H9 (cell line): ENCODE data around the gene CEP152. TPM values are rescaled to one million over a fixed set of nuclear protein-coding genes. Genes with fewer than 3 reads are reported as not detected.

ENCODE experiments used
- DNase-seq: peaks from one replicate; pipeline ENCODE4 v3.0.0-alpha.2; 2017
- H2AFZ ChIP-seq: one replicate; pipeline ENCODE4 v1.6.1; 2013; ENCODE audit warnings: mild to moderate bottlenecking, low read length, control low read depth, moderate library complexity
- H2AK5ac ChIP-seq: 2 replicates; pipeline ENCODE4 v1.6.1; 2013; ENCODE audit warnings: low read length, control low read depth, mixed read lengths; ENCODE audit not compliant: insufficient read length
- H2BK120ac ChIP-seq: one replicate; pipeline ENCODE4 v1.6.1; 2013; ENCODE audit warnings: low read depth, mild to moderate bottlenecking, low read length, control low read depth, inconsistent platforms; ENCODE audit not compliant: poor library complexity, severe bottlenecking
- H2BK12ac ChIP-seq: 2 replicates; pipeline ENCODE4 v1.6.1; 2013; ENCODE audit warnings: low read length, control low read depth, mixed read lengths, low read depth; ENCODE audit not compliant: insufficient read length
- H2BK15ac ChIP-seq: 2 replicates; pipeline ENCODE4 v1.6.1; 2013; ENCODE audit warnings: low read depth, low read length, control low read depth
- H2BK20ac ChIP-seq: one replicate; pipeline ENCODE4 v1.6.1; 2013; ENCODE audit warnings: low read depth, mild to moderate bottlenecking, low read length, control low read depth, inconsistent platforms; ENCODE audit not compliant: poor library complexity, severe bottlenecking
- H2BK5ac ChIP-seq: 2 replicates; pipeline ENCODE4 v1.6.1; 2013; ENCODE audit warnings: low read length, control low read depth, mixed read lengths; ENCODE audit not compliant: insufficient read length
- H3K14ac ChIP-seq: 2 replicates; pipeline ENCODE4 v1.6.1; 2013; ENCODE audit warnings: low read length, control low read depth; ENCODE audit not compliant: insufficient read depth
- H3K18ac ChIP-seq: 2 replicates; pipeline ENCODE4 v1.6.1; 2013; ENCODE audit warnings: low read depth, mild to moderate bottlenecking, mixed read lengths, low read length, control low read depth; ENCODE audit not compliant: insufficient read length
- H3K23ac ChIP-seq: 2 replicates; pipeline ENCODE4 v1.6.1; 2013; ENCODE audit warnings: low read length, control low read depth, mixed read lengths, low read depth; ENCODE audit not compliant: insufficient read length
- H3K23me2 ChIP-seq: 2 replicates; pipeline ENCODE4 v1.6.1; 2013; ENCODE audit warnings: low read depth, mild to moderate bottlenecking, mixed read lengths, low read length, control low read depth; ENCODE audit not compliant: insufficient read length, poor library complexity, severe bottlenecking
- H3K27ac ChIP-seq: 2 replicates; pipeline ENCODE4 v1.5.1; 2013; ENCODE audit warnings: low read length, control low read depth, mixed read lengths, low read depth; ENCODE audit not compliant: insufficient read length
- H3K27me3 ChIP-seq: 2 replicates; pipeline ENCODE4 v1.6.1; 2013; ENCODE audit warnings: low read length, control low read depth, inconsistent platforms; ENCODE audit not compliant: insufficient read depth
- H3K4ac ChIP-seq: 2 replicates; pipeline ENCODE4 v1.6.1; 2013; ENCODE audit warnings: low read depth, mild to moderate bottlenecking, control low read depth, inconsistent platforms, low read length, moderate library complexity
- H3K4me1 ChIP-seq: 2 replicates; pipeline ENCODE4 v1.6.1; 2013; ENCODE audit warnings: low read length, control low read depth, inconsistent platforms; ENCODE audit not compliant: insufficient read depth
- H3K4me2 ChIP-seq: 2 replicates; pipeline ENCODE4 v1.6.1; 2013; ENCODE audit warnings: low read length, control low read depth, mixed read lengths; ENCODE audit not compliant: insufficient read length, insufficient read depth
- H3K56ac ChIP-seq: 2 replicates; pipeline ENCODE4 v1.6.1; 2013; ENCODE audit warnings: low read depth, mild to moderate bottlenecking, mixed read lengths, low read length, control low read depth; ENCODE audit not compliant: insufficient read length
- H3K79me1 ChIP-seq: 2 replicates; pipeline ENCODE4 v1.6.1; 2013; ENCODE audit warnings: low read depth, mild to moderate bottlenecking, moderate library complexity, low read length, control low read depth, inconsistent platforms; ENCODE audit not compliant: insufficient read depth, poor library complexity, severe bottlenecking
- H3K79me2 ChIP-seq: 2 replicates; pipeline ENCODE4 v1.6.1; 2013; ENCODE audit warnings: low read length, control low read depth, inconsistent platforms; ENCODE audit not compliant: insufficient read depth
- H3K9ac ChIP-seq: 2 replicates; pipeline ENCODE4 v1.6.1; 2013; ENCODE audit warnings: low read length, control low read depth, mixed read lengths; ENCODE audit not compliant: insufficient read length; ENCODE audit errors: extremely low read depth
- H3K9me3 ChIP-seq: one replicate; pipeline ENCODE4 v1.6.1; 2013; ENCODE audit warnings: low read depth, low read length, inconsistent platforms; ENCODE audit not compliant: control insufficient read depth
- H3T11ph ChIP-seq: one replicate; pipeline ENCODE4 v1.6.1; 2013; ENCODE audit warnings: mild to moderate bottlenecking, low read length, control low read depth, inconsistent platforms
- H4K20me1 ChIP-seq: one replicate; pipeline ENCODE4 v1.6.1; 2013; ENCODE audit not compliant: control insufficient read depth, insufficient read length, insufficient read depth
- H4K5ac ChIP-seq: 2 replicates; pipeline ENCODE4 v1.6.1; 2013; ENCODE audit warnings: low read depth, mild to moderate bottlenecking, mixed read lengths, low read length, control low read depth; ENCODE audit not compliant: insufficient read length
- H4K8ac ChIP-seq: replicated peaks from 2 replicates; pipeline ENCODE4 v1.6.1; 2013; ENCODE audit warnings: low read length, control low read depth, mixed read lengths, low read depth; ENCODE audit not compliant: insufficient read length
- H4K91ac ChIP-seq: 2 replicates; pipeline ENCODE4 v1.6.1; 2013; ENCODE audit warnings: low read depth, mild to moderate bottlenecking, moderate library complexity, mixed read lengths, low read length, control low read depth; ENCODE audit not compliant: insufficient read length
- H3K27ac Mint-ChIP-seq, 3 experiments: 2 replicates in 2 of 3; 3 replicates in 1 of 3; pipeline ENCODE4 v1.8.0; 2020 to 2021; ENCODE audit warnings: mixed read lengths in 3 of 3, mild to moderate bottlenecking in 1 of 3, moderate library complexity in 1 of 3
- H3K27me3 Mint-ChIP-seq: 2 replicates; pipeline ENCODE4 v1.8.0; 2021; ENCODE audit warnings: low read depth, mild to moderate bottlenecking, moderate library complexity, mixed read lengths
- H3K36me3 Mint-ChIP-seq, 3 experiments: 2 replicates in 2 of 3; 3 replicates in 1 of 3; pipeline ENCODE4 v1.8.0; 2020 to 2021; ENCODE audit warnings: low read depth in 3 of 3, mixed read lengths in 3 of 3; ENCODE audit not compliant: insufficient read depth in 1 of 3
- H3K4me1 Mint-ChIP-seq, 2 experiments: 2 replicates each; pipeline ENCODE4 v1.8.0; 2020; ENCODE audit warnings: mixed read lengths in 2 of 2
- H3K4me3 Mint-ChIP-seq, 2 experiments: 2 replicates in 1 of 2; 3 replicates in 1 of 2; pipeline ENCODE4 v1.8.0; 2020 to 2021; ENCODE audit warnings: mild to moderate bottlenecking in 2 of 2, mixed read lengths in 2 of 2, moderate library complexity in 1 of 2
- H3K9me3 Mint-ChIP-seq, 2 experiments: 2 replicates in 1 of 2; 3 replicates in 1 of 2; pipeline ENCODE4 v1.8.0; 2020; ENCODE audit warnings: mild to moderate bottlenecking in 2 of 2, mixed read lengths in 2 of 2, moderate library complexity in 1 of 2
- WGBS: extraction: QIAGEN DNeasy Blood & Tissue Kit; methylation state at CpG from one replicate; pipeline ENCODE4 v1.1.7; 2013; ENCODE audit warnings: missing lambda C conversion rate, low lambda C conversion rate, mixed read lengths; ENCODE audit not compliant: insufficient read length; ENCODE audit errors: extremely low coverage; 5-methylcytosine and 5-hydroxymethylcytosine counted together
- total RNA-seq: library from RNA; stranded (reverse); gene quantifications from 2 replicates; pipeline ENCODE4 v1.2.1, GENCODE V29; 2021
- TF ChIP-seq, protein P1 (sequence below): fragments of 200-600 bp; sonication (generic); conservative IDR thresholded peaks from 3 replicates; pipeline ENCODE4 v1.8.0; 2021; ENCODE audit warnings: antibody characterized with exemption, mild to moderate bottlenecking

The CEP152 gene
- total RNA-seq, 1 experiment from 2014 or later, result 10.9 TPM

DNA sequence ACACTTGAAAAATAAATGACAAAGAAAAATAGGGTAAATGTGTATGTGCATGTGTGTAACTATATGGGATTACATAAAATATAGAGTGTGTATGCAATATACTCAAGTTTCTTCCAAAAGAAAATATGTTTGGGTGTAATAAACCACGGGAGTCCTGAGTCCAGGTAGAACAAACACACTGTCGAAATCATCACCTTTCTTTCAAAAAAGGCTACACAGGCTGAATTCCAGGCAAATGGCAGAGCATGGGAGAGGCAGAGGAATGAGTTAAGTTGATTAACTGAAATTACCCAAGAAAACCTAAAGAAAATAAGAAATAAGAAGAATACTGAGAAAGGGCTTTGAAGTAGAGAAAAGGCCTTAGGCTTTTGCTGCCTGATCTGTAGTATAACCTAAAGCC is 26.1 kb downstream of the CEP152 start:
- H4K20me1 ChIP-seq, result no peaks in the 10 kb centered on the region
- no peak overlapping the region for H3K4me3 Mint-ChIP-seq
- H2BK12ac ChIP-seq, result no peak overlapping the region
- H3K36me3 Mint-ChIP-seq, result peaks cover 9 to 39% (median 29%) of the 10 kb centered on the region in 3 experiments; a peak in 6 of 7 replicates
- H3K79me2 ChIP-seq, result no peaks in the 10 kb centered on the region
- no peak overlapping the region for H3K18ac ChIP-seq
- H3K14ac ChIP-seq, result no peak overlapping the region
- H2BK15ac ChIP-seq, result no peak overlapping the region
- no peak overlapping the region for H2AFZ ChIP-seq
- H3K9me3 Mint-ChIP-seq, result no peaks in the 10 kb centered on the region
- no peak overlapping the region for H3T11ph ChIP-seq
- H3K4me2 ChIP-seq, result no peak overlapping the region
- H3K4ac ChIP-seq, result no peak overlapping the region
- no peak overlapping the region for H4K5ac ChIP-seq
- H3K4me1 ChIP-seq, result no peaks in the 10 kb centered on the region
- no peak overlapping the region for H2AK5ac ChIP-seq
- no peak for DNase-seq
- no peak overlapping the region for H3K56ac ChIP-seq
- H3K4me1 Mint-ChIP-seq, result peaks cover 3 to 6% of the 10 kb centered on the region in 2 experiments; a peak in 3 of 4 replicates
- H2BK5ac ChIP-seq, result no peak overlapping the region
- no peak overlapping the region for H3K27ac ChIP-seq
- no CpG with 5 or more reads among the region's 2 CpGs for WGBS
- no peaks in the 10 kb centered on the region for H3K23me2 ChIP-seq
- peak overlapping the region in 2 of 3 experiments; percentile 10 to 46; a peak in 3 of 7 replicates for H3K27ac Mint-ChIP-seq
- H4K91ac ChIP-seq, result no peak overlapping the region
- no peaks in the 10 kb centered on the region for H3K79me1 ChIP-seq
- no peaks in the 10 kb centered on the region for H3K9me3 ChIP-seq
- H2BK20ac ChIP-seq, result no peak overlapping the region
- no peak overlapping the region for H3K9ac ChIP-seq
- no peak overlapping the region for H2BK120ac ChIP-seq
- no peaks in the 10 kb centered on the region for H3K27me3 ChIP-seq
- H4K8ac ChIP-seq, result no peak overlapping the region
- TF ChIP-seq, protein P1, sequence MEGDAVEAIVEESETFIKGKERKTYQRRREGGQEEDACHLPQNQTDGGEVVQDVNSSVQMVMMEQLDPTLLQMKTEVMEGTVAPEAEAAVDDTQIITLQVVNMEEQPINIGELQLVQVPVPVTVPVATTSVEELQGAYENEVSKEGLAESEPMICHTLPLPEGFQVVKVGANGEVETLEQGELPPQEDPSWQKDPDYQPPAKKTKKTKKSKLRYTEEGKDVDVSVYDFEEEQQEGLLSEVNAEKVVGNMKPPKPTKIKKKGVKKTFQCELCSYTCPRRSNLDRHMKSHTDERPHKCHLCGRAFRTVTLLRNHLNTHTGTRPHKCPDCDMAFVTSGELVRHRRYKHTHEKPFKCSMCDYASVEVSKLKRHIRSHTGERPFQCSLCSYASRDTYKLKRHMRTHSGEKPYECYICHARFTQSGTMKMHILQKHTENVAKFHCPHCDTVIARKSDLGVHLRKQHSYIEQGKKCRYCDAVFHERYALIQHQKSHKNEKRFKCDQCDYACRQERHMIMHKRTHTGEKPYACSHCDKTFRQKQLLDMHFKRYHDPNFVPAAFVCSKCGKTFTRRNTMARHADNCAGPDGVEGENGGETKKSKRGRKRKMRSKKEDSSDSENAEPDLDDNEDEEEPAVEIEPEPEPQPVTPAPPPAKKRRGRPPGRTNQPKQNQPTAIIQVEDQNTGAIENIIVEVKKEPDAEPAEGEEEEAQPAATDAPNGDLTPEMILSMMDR, result no peak
- H3K23ac ChIP-seq, result no peak overlapping the region
- H3K27me3 Mint-ChIP-seq, result no peaks in the 10 kb centered on the region
